Dermis microvascular lymphatic vessel endothelial cell (primary cell): ENCODE measurements around the gene LDLRAD3. TPM values are rescaled to one million over a fixed set of nuclear protein-coding genes. Genes with fewer than 3 reads are reported as not detected.
"Not testable (repeated sequence)": the region's sequence is repeated elsewhere in the genome, so short reads cannot be mapped to it uniquely, and the experiment has no call there.

Source experiments
- DNase-seq, 2 donors: peaks; one replicate each; pipeline versions ENCODE4 v3.0.0 to v3.0.0-alpha.2; 2010; ENCODE audit warnings: low read depth in 2 of 2
- total RNA-seq: library from RNA; depleted of rRNA; stranded (reverse); fragments of >200 nt; gene quantifications from 2 replicates; pipeline ENCODE4 v1.2.1, GENCODE V29; 2014

Gene LDLRAD3
- total RNA-seq, 1 donor from 2014 or later = 4.5 TPM

DNA sequence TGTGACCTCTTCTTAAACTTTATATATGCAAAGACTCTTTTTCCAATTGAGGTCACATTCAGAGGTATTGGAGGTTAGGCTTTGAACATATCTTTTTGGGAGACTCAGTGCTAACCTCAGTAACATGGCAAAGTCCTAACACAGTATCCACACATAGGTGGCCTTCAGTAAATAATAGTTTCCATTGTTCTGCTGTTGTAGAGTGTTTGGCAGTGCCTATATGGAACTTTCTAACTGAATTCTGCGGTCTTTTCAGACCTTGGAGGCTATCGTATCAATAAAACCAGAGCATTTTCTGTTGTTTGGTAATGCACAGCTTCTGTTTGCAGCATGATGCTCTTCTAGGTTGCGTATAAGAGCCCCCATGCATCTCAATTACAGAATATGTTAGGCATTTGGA is 47.0 kb downstream of the LDLRAD3 start:
- no peak for DNase-seq

DNA sequence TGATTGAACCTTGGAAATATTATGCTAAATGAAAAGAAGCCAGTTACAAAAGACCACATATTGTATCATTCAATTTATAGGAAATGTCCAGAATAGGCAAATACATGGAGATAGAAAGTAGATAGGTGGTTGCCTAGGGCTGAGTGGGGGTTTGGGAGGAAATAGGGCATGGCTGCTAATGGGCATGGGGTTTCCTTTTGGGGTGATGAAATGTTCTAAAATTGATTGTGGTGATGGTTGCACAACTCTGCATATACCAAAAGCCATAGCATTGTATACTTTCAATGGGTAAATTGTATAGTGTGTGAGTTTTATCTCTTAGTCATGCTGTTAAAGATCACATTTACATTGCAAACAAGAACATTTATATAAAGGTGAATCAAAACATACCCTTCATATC is 48.7 kb downstream of the LDLRAD3 start:
- no peak for DNase-seq

DNA sequence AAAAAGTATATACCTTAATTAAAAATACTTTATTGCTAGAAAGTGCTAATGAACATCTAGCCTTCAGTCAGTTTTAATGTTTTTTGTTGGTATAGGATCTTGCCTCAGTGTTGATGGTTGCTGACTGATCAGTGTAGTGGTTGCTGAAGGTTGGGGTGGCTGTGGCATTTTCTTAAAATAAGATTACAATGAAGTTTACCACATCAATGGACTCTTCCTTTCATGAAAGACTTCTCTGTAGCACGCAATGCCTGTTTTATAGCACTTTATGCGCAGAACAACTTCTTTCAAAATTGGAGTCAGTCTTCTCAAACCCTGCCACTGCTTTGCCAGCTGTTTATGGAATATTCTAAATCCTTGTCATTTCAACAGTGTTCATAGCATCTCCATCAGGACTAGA is 50.6 kb downstream of the LDLRAD3 start:
- DNase-seq = no peak

DNA sequence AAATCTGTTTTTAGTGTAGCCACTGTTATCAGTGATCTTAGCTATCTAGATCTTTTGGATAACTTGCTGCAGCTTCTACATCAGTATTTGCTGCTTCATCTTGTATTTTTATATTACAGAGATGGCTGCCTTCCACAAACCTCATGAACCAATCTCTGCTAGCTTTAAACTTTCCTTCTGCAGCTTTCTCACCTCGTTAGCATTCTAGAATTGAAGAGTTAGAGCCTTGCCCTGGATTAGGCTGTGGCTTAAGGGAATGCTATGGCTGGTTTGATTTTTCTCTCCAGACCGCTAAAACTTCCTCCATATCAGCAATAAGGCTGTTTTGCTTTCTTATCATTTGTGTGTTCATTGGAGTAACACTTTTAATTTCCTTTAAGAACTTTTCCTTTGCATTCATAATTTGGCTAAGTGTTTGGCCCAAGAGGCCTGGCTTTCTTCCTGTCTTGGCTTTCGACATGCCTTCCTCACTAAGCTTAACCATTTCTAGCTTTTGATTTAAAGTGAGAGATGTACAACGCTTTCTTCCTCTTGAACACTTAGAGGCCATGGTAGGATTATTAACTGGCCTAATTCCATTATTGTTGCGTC is 51.9 kb downstream of the LDLRAD3 start:
- DNase-seq = no peak

DNA sequence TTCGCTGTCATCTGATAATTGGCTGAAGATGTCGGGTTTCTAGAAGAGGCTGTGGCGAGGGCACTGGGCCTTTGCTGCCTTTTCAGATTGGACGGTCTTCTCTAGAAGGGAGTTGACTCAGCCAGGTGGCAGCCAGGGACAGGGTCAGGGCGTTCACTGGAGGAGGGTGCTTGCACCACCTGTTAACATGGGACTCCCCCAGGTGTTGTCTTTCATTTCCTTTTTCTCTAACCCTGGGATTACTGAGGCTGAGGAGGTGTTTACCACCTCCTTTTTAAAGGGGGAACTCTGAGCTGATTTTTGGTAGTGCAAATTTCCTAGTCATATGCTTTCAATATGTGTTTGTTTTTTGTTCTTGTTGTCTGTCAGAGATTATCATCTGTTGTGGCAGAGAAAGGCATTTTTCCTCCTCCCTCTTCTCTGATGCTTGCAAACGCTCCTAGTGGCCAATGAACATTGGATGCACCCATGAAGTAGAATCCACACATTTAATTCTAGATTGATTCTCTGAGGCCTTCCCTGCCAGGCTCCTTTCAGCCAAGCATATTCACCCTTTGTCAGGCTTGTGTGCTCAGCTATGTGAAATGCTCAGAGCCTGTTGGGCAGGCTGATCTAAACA is 54.1 kb downstream of the LDLRAD3 start:
- DNase-seq = no peak

DNA sequence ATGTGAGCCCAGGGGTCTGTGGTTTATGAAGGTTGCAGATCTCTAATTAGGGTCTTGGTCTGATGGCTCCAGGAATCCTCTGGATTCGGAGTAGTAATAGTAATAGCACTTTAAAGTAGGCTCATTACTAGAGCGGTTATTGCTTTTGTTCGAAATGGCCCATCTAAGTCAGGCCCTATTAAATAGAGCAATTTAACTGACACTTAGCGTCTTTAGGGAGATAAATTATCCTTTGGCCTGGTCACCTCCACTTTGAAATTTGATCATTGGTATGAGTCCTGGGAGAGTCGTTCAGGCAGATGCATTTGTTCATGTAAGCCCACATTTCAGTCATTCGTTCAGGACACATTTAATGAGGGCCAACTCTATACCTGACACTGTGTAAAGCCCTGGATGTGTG is 54.8 kb downstream of the LDLRAD3 start:
- DNase-seq = no peak

DNA sequence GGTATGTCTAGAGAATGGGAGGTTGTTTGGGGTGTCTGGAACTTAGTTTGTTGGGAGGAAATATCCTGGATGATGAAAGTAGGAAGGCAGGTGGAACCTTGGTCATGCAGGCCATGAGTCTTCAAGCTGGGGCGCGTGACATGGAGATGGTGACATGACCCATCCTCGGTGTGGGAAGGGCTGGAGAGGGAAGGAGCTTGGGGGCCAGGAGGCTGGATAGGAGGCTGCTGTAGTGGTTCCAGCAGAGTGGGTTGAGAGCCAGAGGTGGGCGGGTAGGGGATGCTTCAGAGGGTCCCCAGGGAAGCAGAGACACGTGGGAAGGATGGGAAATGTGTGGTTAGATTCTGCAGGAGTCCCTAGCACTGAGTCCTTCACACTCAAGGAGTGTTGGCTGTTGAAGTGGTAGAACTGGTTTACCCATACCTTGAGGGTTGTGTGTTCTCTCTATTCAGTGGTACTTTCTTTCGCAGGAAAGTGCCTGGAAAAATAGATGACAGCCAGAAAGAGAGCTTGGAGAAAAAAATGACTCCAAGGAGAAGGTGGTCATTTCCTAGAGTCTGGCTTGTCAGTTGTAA is 56.8 kb downstream of the LDLRAD3 start:
- DNase-seq = no peak

DNA sequence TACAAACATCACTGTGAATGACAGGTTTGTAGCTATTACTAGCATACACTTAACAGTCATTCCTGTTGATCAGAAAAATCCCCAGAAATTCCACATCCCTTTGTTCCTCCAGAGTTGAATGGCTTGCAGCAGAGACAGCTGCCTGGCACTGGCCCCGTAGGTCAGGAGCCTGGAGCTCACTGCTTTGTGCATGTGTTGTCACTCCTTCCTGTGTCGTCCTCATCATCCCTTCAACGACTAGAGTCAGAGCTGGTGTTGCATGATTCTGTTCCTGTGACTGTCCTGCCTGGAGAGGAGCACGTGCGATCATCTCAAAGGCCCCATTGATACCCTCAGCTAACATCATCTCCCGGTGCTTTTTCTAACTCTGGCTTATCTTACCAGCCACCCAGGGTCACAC is 58.3 kb downstream of the LDLRAD3 start:
- DNase-seq = peak; percentile 86 to 96

DNA sequence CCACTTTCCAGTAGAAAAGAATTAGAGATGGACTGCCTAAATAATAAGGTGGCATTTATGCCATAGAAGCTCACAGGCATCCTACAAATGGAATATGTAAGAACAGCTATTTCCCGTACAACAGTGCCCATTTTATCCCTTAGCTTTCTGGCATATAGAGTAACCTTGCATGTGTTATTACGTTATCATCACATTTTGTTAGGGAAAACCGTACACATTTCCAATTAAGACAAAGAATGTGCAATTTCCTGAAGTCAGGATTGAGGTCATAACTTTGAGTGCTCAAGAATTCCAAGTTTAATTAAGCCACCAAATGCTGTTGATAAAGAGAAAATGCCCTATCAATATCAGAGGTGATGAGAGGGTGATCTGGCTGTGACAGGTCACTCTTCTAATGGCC is 58.9 kb downstream of the LDLRAD3 start:
- DNase-seq = no peak

DNA sequence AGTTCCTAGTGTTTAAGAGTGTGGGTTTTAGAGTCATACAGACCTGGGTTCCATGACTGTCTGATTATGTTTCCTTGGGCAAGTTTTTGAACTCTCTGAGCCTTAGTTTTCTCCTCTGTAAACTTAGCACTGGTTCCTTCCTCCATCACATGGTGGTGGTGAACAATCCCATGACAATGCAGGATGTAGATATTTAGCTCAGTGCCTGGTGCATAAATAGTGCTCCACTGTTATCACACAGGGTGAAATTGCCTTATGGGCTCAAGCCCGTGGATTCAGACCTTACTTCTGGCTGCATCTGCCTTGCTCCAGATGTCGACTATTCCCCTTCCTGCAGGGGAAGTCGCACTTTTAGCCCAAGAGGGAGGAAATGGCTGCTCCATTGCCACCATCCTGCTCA is 62.7 kb downstream of the LDLRAD3 start:
- DNase-seq = peak in 1 of 2 donors; percentile 6

DNA sequence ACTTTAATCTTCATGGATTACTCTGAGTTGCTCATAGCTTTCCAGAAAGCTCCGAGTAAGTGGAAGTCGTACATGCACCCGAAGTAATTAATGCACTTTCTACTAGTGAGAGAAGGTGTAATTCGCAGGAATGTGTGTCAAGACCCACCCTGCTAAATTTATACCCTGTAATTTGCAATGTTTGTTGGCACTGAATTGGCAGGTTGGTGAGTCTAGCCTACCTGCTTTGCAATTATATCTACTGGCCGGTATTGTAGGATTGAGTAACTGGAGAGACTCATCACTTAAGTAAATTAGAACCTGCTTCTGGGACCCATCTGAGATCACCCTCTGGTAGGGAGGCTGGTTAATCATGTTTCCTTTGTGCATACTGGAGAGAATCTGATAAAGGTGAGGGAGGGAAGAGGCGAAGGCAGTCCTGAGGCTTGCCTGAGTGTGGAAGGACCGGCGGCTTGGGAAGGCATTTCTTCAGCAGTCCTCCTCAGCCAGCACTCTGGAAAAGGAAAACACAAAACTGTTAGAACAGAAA is 63.3 kb downstream of the LDLRAD3 start:
- no peak for DNase-seq

DNA sequence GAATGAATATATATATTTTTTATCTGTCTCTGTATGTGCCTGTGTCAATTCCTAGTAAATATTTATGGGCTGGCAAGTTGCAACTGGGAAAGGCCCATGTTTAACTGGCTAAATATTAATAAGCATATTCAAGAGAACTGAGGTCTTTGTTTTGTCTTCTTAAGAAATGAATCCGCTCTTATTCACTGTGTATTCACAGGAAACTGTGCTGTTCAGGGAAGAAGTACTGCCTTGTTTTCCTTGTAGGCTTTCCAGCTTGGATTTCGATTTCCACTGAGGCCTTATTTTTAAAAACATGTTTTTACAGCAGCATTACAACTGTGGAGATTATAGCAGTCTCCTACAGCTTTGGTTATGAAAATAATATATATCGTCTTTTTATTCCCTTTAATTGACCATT is 64.7 kb downstream of the LDLRAD3 start:
- peak in 1 of 2 donors; percentile 79 for DNase-seq

DNA sequence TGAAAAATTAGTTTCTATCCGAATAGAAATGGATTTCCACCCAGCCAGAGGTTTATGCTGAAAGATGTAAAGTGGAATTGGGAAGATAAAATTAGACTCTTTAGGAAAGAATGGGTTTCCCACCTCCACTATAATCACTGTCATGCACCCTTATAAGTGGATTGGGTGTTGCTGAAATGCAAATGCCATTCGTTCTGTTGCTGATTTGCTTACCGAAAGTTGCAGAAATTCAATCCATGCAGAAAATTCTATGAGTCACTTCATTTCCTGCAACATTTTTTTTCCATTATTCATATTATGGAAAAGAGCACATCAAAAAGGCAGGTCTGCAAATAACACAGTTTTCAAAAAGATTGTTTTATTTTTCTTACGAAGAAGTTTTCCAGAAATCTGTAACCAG is 65.6 kb downstream of the LDLRAD3 start:
- peak; percentile 69 to 77 for DNase-seq

DNA sequence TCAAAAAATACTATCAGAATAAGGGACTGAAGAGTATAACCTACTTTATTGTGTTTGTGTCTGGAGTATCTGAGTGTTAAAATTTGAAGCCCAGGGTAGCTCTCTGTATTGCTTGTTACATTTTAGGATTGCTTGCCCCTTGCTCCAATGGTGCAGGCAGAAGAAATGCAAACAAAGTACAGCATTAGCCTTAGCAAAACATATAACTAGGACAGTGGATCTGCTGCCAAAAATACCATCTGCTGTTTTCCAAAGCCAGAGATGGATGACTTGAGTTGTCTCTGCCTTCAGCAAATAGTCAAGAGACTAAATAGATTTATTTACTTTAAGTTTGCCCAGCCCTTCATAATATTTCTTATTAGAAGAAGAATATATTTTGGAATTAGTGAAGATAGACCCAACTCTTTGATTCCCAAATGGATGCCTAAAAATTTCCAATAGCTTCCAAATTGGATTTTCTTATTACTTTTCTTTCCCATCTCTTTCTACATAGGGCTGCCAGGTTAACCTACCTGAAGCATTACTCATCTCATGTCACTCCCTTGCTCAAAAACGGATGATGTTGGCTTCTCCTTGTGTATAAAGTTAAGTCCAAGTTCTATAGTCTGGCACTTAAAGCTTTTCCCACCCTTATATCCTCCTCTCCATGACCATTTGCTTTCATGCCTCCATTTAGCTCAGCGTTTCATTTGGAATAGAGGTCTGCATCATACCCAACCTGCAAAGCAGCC is 66.3 kb downstream of the LDLRAD3 start:
- DNase-seq = peak in 1 of 2 donors; percentile 53

DNA sequence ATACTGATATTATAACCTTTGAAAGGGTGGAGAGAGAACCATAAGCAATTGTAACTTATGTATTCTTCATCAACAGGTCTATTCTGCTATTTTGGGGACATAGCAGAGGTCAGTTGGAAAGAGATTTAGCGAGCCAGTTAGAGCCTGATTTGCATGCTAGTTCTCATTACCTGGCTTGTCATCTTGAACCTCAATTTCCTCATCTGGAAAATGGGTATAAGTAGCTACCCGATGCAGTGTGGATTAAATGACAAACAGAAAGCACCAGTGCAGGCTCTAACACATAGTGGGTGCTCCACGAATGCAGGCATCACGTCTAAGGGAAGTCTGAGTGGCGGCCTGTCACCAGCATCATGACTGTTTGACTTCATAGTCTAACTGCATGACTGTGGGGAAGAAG is 67.7 kb downstream of the LDLRAD3 start:
- DNase-seq = no peak

DNA sequence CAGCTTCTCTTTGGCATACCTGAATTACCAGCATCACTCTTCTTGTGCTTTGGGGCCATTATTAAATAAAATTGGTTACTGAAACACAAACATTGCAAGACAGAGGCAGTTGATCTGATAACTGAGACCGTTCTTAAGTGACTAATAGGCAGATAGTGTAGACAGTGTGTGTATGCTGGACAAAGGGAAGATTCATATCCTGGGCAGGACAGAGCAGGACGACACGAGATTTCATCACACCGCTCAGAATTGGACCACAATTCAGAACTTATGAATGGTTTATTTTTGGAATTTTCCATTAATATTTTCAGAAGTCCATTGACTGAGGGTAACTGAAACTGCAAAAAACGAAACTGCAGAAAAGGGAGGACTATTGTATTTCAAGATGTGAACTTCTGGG is 68.6 kb downstream of the LDLRAD3 start:
- peak; percentile 71 to 77 for DNase-seq

DNA sequence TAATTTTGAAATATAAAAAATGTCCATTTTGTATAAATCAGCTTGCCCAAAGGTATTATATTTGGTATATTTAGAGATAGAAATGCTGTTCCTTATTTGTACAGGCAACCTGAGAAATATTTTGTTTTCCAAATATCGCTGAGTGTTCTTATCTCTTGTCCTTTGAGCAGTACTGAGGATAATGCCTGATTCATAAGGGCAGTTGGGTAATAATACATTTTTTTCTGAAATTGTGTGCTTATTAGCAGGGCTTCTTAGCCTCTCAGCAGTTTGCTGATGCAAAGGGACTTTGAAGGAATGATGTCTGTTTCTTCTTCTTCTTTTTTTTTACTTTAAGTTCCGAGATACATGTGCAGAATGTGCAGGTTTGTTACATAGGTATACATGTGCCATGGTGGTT is 69.1 kb downstream of the LDLRAD3 start:
- DNase-seq = no peak

DNA sequence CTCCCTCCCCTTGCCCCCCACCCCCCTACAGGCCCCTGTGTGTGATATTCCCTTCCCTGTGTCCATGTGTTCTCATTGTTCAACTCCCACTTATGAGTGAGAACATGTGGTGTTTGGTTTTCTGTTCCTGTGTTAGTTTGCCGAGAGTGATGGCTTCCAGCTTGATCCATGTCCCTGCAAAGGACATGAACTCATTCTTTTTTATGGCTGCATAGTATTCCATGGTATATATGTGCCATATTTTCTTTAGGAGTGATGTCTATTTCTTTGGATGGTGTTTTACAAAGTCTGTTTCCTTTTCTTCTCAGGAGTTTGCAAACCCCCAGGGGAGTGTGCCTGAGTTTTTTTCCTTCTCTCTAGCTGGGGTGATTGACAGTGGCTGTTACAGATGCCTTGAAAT is 69.6 kb downstream of the LDLRAD3 start:
- not testable (repeated sequence) for DNase-seq

DNA sequence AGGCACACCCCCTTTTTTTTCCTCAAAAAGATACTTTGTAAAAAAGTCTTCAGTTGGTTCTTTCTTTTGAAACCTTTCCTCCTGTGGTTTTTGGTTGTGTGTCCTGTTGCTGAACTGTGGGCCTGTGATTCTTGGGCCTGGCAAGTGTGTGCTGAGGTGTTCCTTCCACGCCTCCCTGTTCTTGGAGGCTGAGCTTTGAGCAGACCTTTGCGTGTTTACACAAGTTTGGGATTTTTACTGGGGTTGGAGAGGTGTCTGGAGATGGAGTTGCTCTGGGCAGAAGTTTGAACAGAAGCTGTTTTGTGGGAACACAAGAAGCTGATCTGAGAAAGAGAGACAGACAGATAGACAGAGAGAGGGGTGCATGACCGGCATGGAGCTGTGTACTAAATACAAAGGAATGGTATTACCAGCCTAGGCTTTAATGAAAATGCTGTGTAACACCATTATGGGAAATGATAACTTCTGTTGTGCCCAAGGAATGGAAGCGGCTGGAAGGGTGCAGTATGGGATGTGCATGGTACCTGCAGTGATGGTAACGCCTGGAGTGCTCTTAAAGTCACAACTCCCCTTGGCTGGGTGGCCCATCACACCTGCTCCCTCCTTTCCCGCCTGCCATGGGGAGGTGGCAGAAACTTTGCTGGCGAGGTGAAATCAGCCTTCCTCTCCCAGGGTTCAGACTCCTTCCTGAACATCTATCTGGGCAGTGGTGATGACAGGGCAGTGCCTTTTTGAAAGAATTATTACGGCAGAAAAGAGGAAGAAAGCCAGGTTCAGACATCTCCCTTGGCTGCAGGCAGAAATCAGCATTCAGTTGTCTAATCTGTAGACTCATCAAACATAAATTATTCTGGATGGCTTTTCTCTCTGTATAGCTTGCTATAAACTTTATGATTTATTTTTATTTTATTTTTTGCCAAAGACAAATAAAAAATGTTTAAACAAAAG is 70.4 kb downstream of the LDLRAD3 start:
- no peak for DNase-seq

DNA sequence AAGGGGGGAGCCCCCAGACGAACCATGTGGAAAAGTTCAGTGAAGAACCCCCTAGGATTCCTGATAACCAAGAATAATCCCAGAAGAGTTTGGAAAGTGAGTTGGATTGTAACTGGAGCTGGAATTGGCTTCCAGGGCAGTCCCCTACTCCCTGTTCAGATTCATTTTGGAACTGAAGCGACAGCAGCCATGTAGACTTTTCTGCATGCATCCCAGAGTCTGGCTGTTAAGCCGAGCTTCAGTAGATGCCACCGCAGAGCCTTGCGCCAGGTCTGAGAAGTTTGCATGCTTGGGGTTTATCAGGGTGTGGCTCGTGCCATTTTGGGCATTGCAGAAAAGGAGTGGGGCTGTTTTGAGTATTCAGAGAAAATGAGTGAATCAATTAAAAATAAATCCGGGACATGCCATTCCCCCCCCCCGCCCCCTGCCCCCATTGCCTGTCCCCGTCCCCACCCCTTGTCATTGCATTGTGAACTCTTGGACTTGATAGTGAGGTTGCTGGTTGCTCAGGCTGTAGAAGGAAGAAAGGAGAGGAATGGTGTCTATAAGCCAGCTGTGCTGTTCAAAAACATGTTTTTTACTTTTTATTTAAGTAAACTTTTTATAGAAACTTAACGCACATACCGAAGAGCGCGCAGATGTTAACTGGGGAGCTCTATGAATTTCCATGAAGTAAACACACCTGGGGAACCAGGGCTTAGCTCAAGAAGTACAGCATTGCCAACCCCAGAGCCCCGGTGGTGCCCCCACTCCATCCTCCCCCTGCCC is 71.2 kb downstream of the LDLRAD3 start:
- DNase-seq = no peak

DNA sequence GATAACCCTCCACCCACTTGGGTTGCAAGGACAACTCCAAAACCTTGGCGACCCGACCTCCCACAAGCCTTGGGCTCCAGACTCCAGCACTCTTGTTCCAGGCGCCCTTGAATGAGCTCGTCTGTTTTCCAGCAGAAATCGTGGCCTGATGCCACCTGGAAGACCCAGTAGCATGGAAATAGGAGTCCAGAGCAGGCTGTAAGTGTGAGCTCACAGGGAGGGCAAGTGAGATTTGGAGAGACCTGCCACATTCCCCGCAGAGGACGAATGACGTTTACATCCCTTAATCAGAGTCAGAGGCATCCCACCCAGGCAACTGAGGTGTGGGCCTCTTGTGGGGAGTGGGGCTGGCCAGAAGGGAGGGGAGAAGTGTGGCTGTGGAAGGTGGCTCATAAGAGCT is 71.9 kb downstream of the LDLRAD3 start:
- no peak for DNase-seq
